NT2/D1 (cell line): ENCODE measurements around the gene ATAD2B.

Experiments used
- DNase-seq: peaks from one replicate; pipeline ENCODE4 v3.0.0-alpha.2; 2011; ENCODE audit warnings: low read depth, low spot score
- H3K27me3 ChIP-seq: 2 replicates; pipeline ENCODE4 v1.6.0; 2011; ENCODE audit warnings: mild to moderate bottlenecking; ENCODE audit not compliant: insufficient read length, insufficient read depth
- H3K36me3 ChIP-seq: 2 replicates; pipeline ENCODE4 v1.6.1; 2011; ENCODE audit warnings: mild to moderate bottlenecking, low read length, mixed read lengths; ENCODE audit not compliant: insufficient read depth, insufficient read length
- H3K4me1 ChIP-seq: 2 replicates; pipeline ENCODE4 v1.5.1; 2011; ENCODE audit not compliant: insufficient read depth, insufficient read length
- H3K4me3 ChIP-seq: 2 replicates; pipeline ENCODE4 v1.5.1; 2011; ENCODE audit warnings: low read depth; ENCODE audit not compliant: insufficient read length
- H3K9ac ChIP-seq: 2 replicates; pipeline ENCODE4 v1.6.0; 2011; ENCODE audit warnings: low read depth; ENCODE audit not compliant: insufficient read length
- H3K9me3 ChIP-seq: 2 replicates; pipeline ENCODE4 v1.5.1; 2011; ENCODE audit warnings: mild to moderate bottlenecking, low read length; ENCODE audit not compliant: insufficient read depth
- SUZ12 ChIP-seq: IDR thresholded peaks from 2 replicates; pipeline ENCODE4 v1.6.1; 2011; ENCODE audit not compliant: insufficient read length, insufficient read depth; ENCODE audit errors: extremely low read depth
- YY1 ChIP-seq: IDR thresholded peaks from 2 replicates; pipeline ENCODE4 v1.6.1; 2011; ENCODE audit not compliant: insufficient read length, insufficient read depth
- ZNF274 ChIP-seq: IDR thresholded peaks from 2 replicates; pipeline ENCODE4 v1.6.1; 2011; ENCODE audit warnings: mild to moderate bottlenecking, low read depth, low read length

The ATAD2B gene

GRCh38 chr2:23803264-23803964, 123.5 kb downstream of the ATAD2B start:
- TF ChIP-seq ZNF274 (no peak), YY1 (no peak), SUZ12 (no peak)
- DNase-seq: no peak
- Histone ChIP-seq H3K9me3 (no peaks in the 10 kb centered on the region), H3K4me3 (no peak overlapping the region), H3K36me3 (no peaks in the 10 kb centered on the region), H3K9ac (no peak overlapping the region), H3K27me3 (no peaks in the 10 kb centered on the region), H3K4me1 (no peaks in the 10 kb centered on the region)

- no peaks in the 10 kb centered on the region for H3K9me3 ChIP-seq
- TF ChIP-seq SUZ12 (no peak), YY1 (no peak), ZNF274 (no peak)
- H3K27me3 ChIP-seq: no peaks in the 10 kb centered on the region
- no peak overlapping the region for H3K9ac ChIP-seq
- no peaks in the 10 kb centered on the region for H3K4me1 ChIP-seq
- no peaks in the 10 kb centered on the region for H3K36me3 ChIP-seq
- DNase-seq: no peak
- H3K4me3 ChIP-seq: no peak overlapping the region
These were observed 125.5 kb downstream of the ATAD2B start for GRCh38 chr2:23801396-23801795.

GRCh38 chr2:23794234-23794633, 132.7 kb downstream of the ATAD2B start:
- H3K9me3 ChIP-seq: no peaks in the 10 kb centered on the region
- DNase-seq: no peak
- H3K4me3 ChIP-seq: no peak overlapping the region
- no peaks in the 10 kb centered on the region for H3K36me3 ChIP-seq
- no peak overlapping the region for H3K9ac ChIP-seq
- no peaks in the 10 kb centered on the region for H3K27me3 ChIP-seq
- no peaks in the 10 kb centered on the region for H3K4me1 ChIP-seq
- no peak for TF ChIP-seq SUZ12
- TF ChIP-seq ZNF274: no peak
- TF ChIP-seq YY1: no peak

GRCh38 chr2:23793476-23793875, 133.4 kb downstream of the ATAD2B start:
- Histone ChIP-seq H3K27me3 (no peaks in the 10 kb centered on the region), H3K36me3 (no peaks in the 10 kb centered on the region), H3K4me3 (no peak overlapping the region), H3K9me3 (no peaks in the 10 kb centered on the region), H3K9ac (no peak overlapping the region), H3K4me1 (no peaks in the 10 kb centered on the region)
- TF ChIP-seq ZNF274 (no peak), YY1 (no peak), SUZ12 (no peak)
- no peak for DNase-seq

- no peak overlapping the region for H3K4me3 ChIP-seq
- H3K9me3 ChIP-seq: no peaks in the 10 kb centered on the region
- DNase-seq: no peak
- no peaks in the 10 kb centered on the region for H3K27me3 ChIP-seq
- H3K9ac ChIP-seq: no peak overlapping the region
- no peaks in the 10 kb centered on the region for H3K4me1 ChIP-seq
- no peak for TF ChIP-seq SUZ12
- TF ChIP-seq YY1: no peak
- no peak for TF ChIP-seq ZNF274
- no peaks in the 10 kb centered on the region for H3K36me3 ChIP-seq
These were observed 135.9 kb downstream of the ATAD2B start for GRCh38 chr2:23791030-23791429.

GRCh38 chr2:23789012-23789411, 137.9 kb downstream of the ATAD2B start:
- H3K27me3 ChIP-seq: no peaks in the 10 kb centered on the region
- no peak for DNase-seq
- no peak overlapping the region for H3K4me3 ChIP-seq
- no peak overlapping the region for H3K9ac ChIP-seq
- no peaks in the 10 kb centered on the region for H3K4me1 ChIP-seq
- TF ChIP-seq SUZ12 (no peak), YY1 (no peak), ZNF274 (no peak)
- H3K9me3 ChIP-seq: no peaks in the 10 kb centered on the region
- H3K36me3 ChIP-seq: no peaks in the 10 kb centered on the region

GRCh38 chr2:23788100-23788499, 138.8 kb downstream of the ATAD2B start:
- H3K36me3 ChIP-seq: no peaks in the 10 kb centered on the region
- H3K9ac ChIP-seq: no peak overlapping the region
- TF ChIP-seq SUZ12: no peak
- TF ChIP-seq YY1: no peak
- no peak for TF ChIP-seq ZNF274
- no peak overlapping the region for H3K4me3 ChIP-seq
- no peak for DNase-seq
- no peaks in the 10 kb centered on the region for H3K4me1 ChIP-seq
- H3K27me3 ChIP-seq: no peaks in the 10 kb centered on the region
- no peaks in the 10 kb centered on the region for H3K9me3 ChIP-seq
